GM10847 (cell line): Measurements from ENCODE around the gene OR2M5.

Experiments
- POLR2A ChIP-seq: IDR thresholded peaks from 2 replicates; pipeline ENCODE4 v1.6.1; 2011; ENCODE audit not compliant: insufficient read length; ENCODE audit errors: extremely low read depth

Gene OR2M5

DNA sequence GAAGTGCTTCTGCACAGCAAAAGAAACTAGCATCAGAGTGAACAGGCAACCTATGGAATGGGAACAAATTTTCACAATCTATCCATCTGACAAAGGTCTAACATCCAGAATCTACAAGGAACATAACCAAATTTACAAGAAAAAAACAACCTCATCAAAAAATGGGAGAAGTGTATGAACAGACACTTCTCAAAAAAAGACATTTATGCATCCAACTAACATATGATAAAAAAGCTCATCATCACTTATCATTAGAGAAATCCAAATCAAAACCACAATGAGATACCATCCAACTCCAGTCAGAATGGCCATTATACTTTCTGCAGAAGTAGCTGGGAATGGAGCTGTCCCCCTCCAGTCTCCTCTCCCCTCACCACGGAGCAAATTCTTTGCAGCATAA is 49.2 kb downstream of the OR2M5 start:
- no peak for TF ChIP-seq POLR2A
